T-helper 17 cell (primary cell): ENCODE measurements around the gene GTF2H3. TPM values are rescaled to one million over a fixed set of nuclear protein-coding genes. Genes with fewer than 3 reads are reported as not detected.
A peak's percentile ranks its signal among the peaks of the same experiment; 100 is the strongest.

Source experiments
- ATAC-seq: fragments of 150-1000 bp; cut with Tn5 transposase; 2 replicates; pipeline ENCODE4 v1.10.0; 2021; ENCODE audit warnings: mild to moderate bottlenecking, moderate library complexity
- DNase-seq, 3 donors: peaks; one replicate each; pipeline versions ENCODE4 v3.0.0 to v3.0.0-alpha.2; 2020 to 2021
- H3K9me3 ChIP-seq: one replicate; pipeline ENCODE4 v1.7.0; 2013; ENCODE audit warnings: low read length, mild to moderate bottlenecking; ENCODE audit not compliant: control insufficient read depth, poor library complexity, severe bottlenecking
- H3K27ac Mint-ChIP-seq: one replicate; pipeline ENCODE4 v1.8.0; 2022; ENCODE audit warnings: mild to moderate bottlenecking, moderate library complexity, mixed read lengths
- H3K27me3 Mint-ChIP-seq: one replicate; pipeline ENCODE4 v1.8.0; 2022; ENCODE audit warnings: mixed read lengths
- H3K36me3 Mint-ChIP-seq: one replicate; pipeline ENCODE4 v1.8.0; 2022; ENCODE audit warnings: low read depth, mixed read lengths
- H3K4me1 Mint-ChIP-seq: one replicate; pipeline ENCODE4 v1.8.0; 2022; ENCODE audit warnings: mild to moderate bottlenecking, mixed read lengths
- H3K4me3 Mint-ChIP-seq: one replicate; pipeline ENCODE4 v1.8.0; 2022; ENCODE audit warnings: mild to moderate bottlenecking, moderate library complexity, mixed read lengths
- total RNA-seq, 4 donors: library from RNA in 2 of 4; stranded (reverse) in 2 of 4; gene quantifications; one replicate each; pipeline ENCODE4 v1.2.3 and lab custom pipeline; 2022 to 2026

Gene GTF2H3
- total RNA-seq, 2 donors from 2014 or later: 14.6 to 17.1 TPM

GRCh38 chr12:123657211-123657610 lies 23.6 kb downstream of the GTF2H3 start:
- Mint-ChIP-seq H3K4me3 (no peak overlapping the region), H3K4me1 (peaks cover 15% of the 10 kb centered on the region), H3K36me3 (peaks cover 21% of the 10 kb centered on the region), H3K27me3 (no peaks in the 10 kb centered on the region), H3K27ac (no peak overlapping the region)
- ATAC-seq: no peak
- DNase-seq: no peak
- H3K9me3 ChIP-seq: no peaks in the 10 kb centered on the region

- ATAC-seq (no peak), DNase-seq (no peak)
- H3K9me3 ChIP-seq: no peaks in the 10 kb centered on the region
- Mint-ChIP-seq H3K27me3 (no peaks in the 10 kb centered on the region), H3K27ac (peak overlapping the region; percentile 87), H3K4me1 (peaks cover 10% of the 10 kb centered on the region), H3K4me3 (no peak overlapping the region), H3K36me3 (peaks cover 11% of the 10 kb centered on the region)
Measured at GRCh38 chr12:123659996-123660727, 26.5 kb downstream of the GTF2H3 start.

GRCh38 chr12:123667771-123668170 lies 34.1 kb downstream of the GTF2H3 start:
- Mint-ChIP-seq H3K36me3 (no peaks in the 10 kb centered on the region), H3K4me1 (peaks cover 11% of the 10 kb centered on the region), H3K27ac (no peak overlapping the region), H3K4me3 (no peak overlapping the region), H3K27me3 (no peaks in the 10 kb centered on the region)
- ATAC-seq (no peak), DNase-seq (no peak)
- H3K9me3 ChIP-seq: no peaks in the 10 kb centered on the region

GRCh38 chr12:123670882-123671728 lies 37.5 kb downstream of the GTF2H3 start, which contains the start of gene TCTN2:
Gene TCTN2, plus strand, starts transcription at chr12:123671113. Its CDS starts 128 bp downstream, at chr12:123671241.
- Mint-ChIP-seq H3K27me3 (no peaks in the 10 kb centered on the region), H3K27ac (peak within 1 kb of the TSS; percentile 77), H3K4me1 (peaks cover 14% of the 10 kb centered on the region), H3K36me3 (no peaks in the 10 kb centered on the region), H3K4me3 (peak within 1 kb of the TSS; percentile 90)
- H3K9me3 ChIP-seq: no peaks in the 10 kb centered on the region
- DNase-seq (peak; percentile 88 to 91 (median 89)), ATAC-seq (peak; percentile 100)

- DNase-seq: no peak
- peaks cover 14% of the 10 kb centered on the region for H3K4me1 Mint-ChIP-seq
- peak overlapping the region; percentile 77 for H3K27ac Mint-ChIP-seq
- ATAC-seq: no peak
- H3K27me3 Mint-ChIP-seq: no peaks in the 10 kb centered on the region
- no peaks in the 10 kb centered on the region for H3K9me3 ChIP-seq
- H3K4me3 Mint-ChIP-seq: peak overlapping the region; percentile 90
- no peaks in the 10 kb centered on the region for H3K36me3 Mint-ChIP-seq
Measured at GRCh38 chr12:123671876-123672275, 38.2 kb downstream of the GTF2H3 start.

- H3K4me1 Mint-ChIP-seq: peaks cover 16% of the 10 kb centered on the region
Measured at GRCh38 chr12:123675436-123675835, 41.8 kb downstream of the GTF2H3 start.

GRCh38 chr12:123676616-123677320 lies 43.1 kb downstream of the GTF2H3 start:
- no peak for DNase-seq
- Mint-ChIP-seq H3K36me3 (peaks cover 3% of the 10 kb centered on the region), H3K4me3 (no peak overlapping the region), H3K4me1 (peaks cover 12% of the 10 kb centered on the region), H3K27me3 (no peaks in the 10 kb centered on the region), H3K27ac (no peak overlapping the region)
- H3K9me3 ChIP-seq: no peaks in the 10 kb centered on the region
- ATAC-seq: no peak

More at GRCh38 chr12:123675436-123675835, 41.8 kb downstream of the GTF2H3 start:
- Mint-ChIP-seq H3K36me3 (no peaks in the 10 kb centered on the region), H3K27ac (no peak overlapping the region), H3K4me3 (no peak overlapping the region), H3K27me3 (no peaks in the 10 kb centered on the region)
- no peaks in the 10 kb centered on the region for H3K9me3 ChIP-seq
- ATAC-seq (no peak), DNase-seq (no peak)

- ATAC-seq: no peak
- Mint-ChIP-seq H3K36me3 (peaks cover 3% of the 10 kb centered on the region), H3K27me3 (no peaks in the 10 kb centered on the region)
Measured at GRCh38 chr12:123678981-123679380, 45.4 kb downstream of the GTF2H3 start.

GRCh38 chr12:123681605-123682004 lies 48.0 kb downstream of the GTF2H3 start:
- H3K9me3 ChIP-seq: no peaks in the 10 kb centered on the region
- Mint-ChIP-seq H3K4me3 (no peak overlapping the region), H3K4me1 (peaks cover 4% of the 10 kb centered on the region), H3K27ac (no peak overlapping the region), H3K36me3 (peaks cover 5% of the 10 kb centered on the region), H3K27me3 (no peaks in the 10 kb centered on the region)
- DNase-seq (no peak), ATAC-seq (no peak)

More at GRCh38 chr12:123678981-123679380, 45.4 kb downstream of the GTF2H3 start:
- Mint-ChIP-seq H3K4me1 (peaks cover 2% of the 10 kb centered on the region), H3K4me3 (no peak overlapping the region), H3K27ac (peak overlapping the region; percentile 16)
- DNase-seq: no peak
- H3K9me3 ChIP-seq: no peaks in the 10 kb centered on the region

- no peak for ATAC-seq
- Mint-ChIP-seq H3K36me3 (peaks cover 5% of the 10 kb centered on the region), H3K4me3 (no peak overlapping the region), H3K27me3 (no peaks in the 10 kb centered on the region), H3K27ac (no peak overlapping the region), H3K4me1 (peaks cover 5% of the 10 kb centered on the region)
- DNase-seq: no peak
- no peaks in the 10 kb centered on the region for H3K9me3 ChIP-seq
Measured at GRCh38 chr12:123683964-123684363, 50.3 kb downstream of the GTF2H3 start.

GRCh38 chr12:123686636-123687190 lies 53.1 kb downstream of the GTF2H3 start:
- H3K9me3 ChIP-seq: no peaks in the 10 kb centered on the region
- no peaks in the 10 kb centered on the region for H3K27me3 Mint-ChIP-seq
- H3K4me3 Mint-ChIP-seq: no peak overlapping the region
- H3K27ac Mint-ChIP-seq: no peak overlapping the region
- DNase-seq (no peak), ATAC-seq (no peak)
- H3K4me1 Mint-ChIP-seq: peaks cover 5% of the 10 kb centered on the region
- H3K36me3 Mint-ChIP-seq: peaks cover 2% of the 10 kb centered on the region

- Mint-ChIP-seq H3K27me3 (no peaks in the 10 kb centered on the region), H3K27ac (no peak overlapping the region), H3K4me3 (no peak overlapping the region), H3K36me3 (no peaks in the 10 kb centered on the region), H3K4me1 (peaks cover 3% of the 10 kb centered on the region)
- H3K9me3 ChIP-seq: no peaks in the 10 kb centered on the region
- DNase-seq: no peak
- no peak for ATAC-seq
Measured at GRCh38 chr12:123690191-123690840, 56.7 kb downstream of the GTF2H3 start.
